Natural killer cell treated with Interleukin-12 subunit alpha and Interleukin-12 subunit beta and Interleukin-15 and Interleukin-18, amount 100 ng/mL, for 72 hours (primary cell): Measurements from ENCODE around the gene CEP170. TPM values are rescaled to one million over a fixed set of nuclear protein-coding genes. Genes with fewer than 3 reads are reported as not detected.

Experiments
- ATAC-seq, 2 donors: fragments of 150-1000 bp; cut with Tn5 transposase in 1 of 2; sonication (Bioruptor Pico), chemical (Tn5 transposase) in 1 of 2; 2 replicates each; pipeline ENCODE4 v1.10.0; 2021
- DNase-seq: peaks from one replicate; pipeline ENCODE4 v3.0.0; 2022; ENCODE audit warnings: low spot score
- H3K27ac Mint-ChIP-seq, 2 donors: 1 replicate in 1 of 2; 2 replicates in 1 of 2; pipeline ENCODE4 v1.8.0; 2022; ENCODE audit warnings: mixed read lengths in 2 of 2, mild to moderate bottlenecking in 1 of 2, moderate library complexity in 1 of 2
- H3K27me3 Mint-ChIP-seq, 2 donors: 1 replicate in 1 of 2; 2 replicates in 1 of 2; pipeline ENCODE4 v1.8.0; 2022; ENCODE audit warnings: mixed read lengths in 2 of 2
- H3K36me3 Mint-ChIP-seq: one replicate; pipeline ENCODE4 v1.8.0; 2022; ENCODE audit warnings: mixed read lengths
- H3K4me1 Mint-ChIP-seq, 2 donors: 1 replicate in 1 of 2; 2 replicates in 1 of 2; pipeline ENCODE4 v1.8.0; 2022; ENCODE audit warnings: low read depth in 2 of 2, mixed read lengths in 2 of 2, mild to moderate bottlenecking in 1 of 2
- H3K4me3 Mint-ChIP-seq: one replicate; pipeline ENCODE4 v1.8.0; 2022; ENCODE audit warnings: mixed read lengths
- H3K9me3 Mint-ChIP-seq: 2 replicates; pipeline ENCODE4 v1.8.0; 2022; ENCODE audit warnings: mixed read lengths
- total RNA-seq, 2 donors: library from RNA; stranded (reverse); gene quantifications; one replicate each; pipeline ENCODE4 v1.2.3, GENCODE V29; 2022

The CEP170 gene
- total RNA-seq: 10 to 100 TPM; 15.7 to 34.2 TPM

DNA sequence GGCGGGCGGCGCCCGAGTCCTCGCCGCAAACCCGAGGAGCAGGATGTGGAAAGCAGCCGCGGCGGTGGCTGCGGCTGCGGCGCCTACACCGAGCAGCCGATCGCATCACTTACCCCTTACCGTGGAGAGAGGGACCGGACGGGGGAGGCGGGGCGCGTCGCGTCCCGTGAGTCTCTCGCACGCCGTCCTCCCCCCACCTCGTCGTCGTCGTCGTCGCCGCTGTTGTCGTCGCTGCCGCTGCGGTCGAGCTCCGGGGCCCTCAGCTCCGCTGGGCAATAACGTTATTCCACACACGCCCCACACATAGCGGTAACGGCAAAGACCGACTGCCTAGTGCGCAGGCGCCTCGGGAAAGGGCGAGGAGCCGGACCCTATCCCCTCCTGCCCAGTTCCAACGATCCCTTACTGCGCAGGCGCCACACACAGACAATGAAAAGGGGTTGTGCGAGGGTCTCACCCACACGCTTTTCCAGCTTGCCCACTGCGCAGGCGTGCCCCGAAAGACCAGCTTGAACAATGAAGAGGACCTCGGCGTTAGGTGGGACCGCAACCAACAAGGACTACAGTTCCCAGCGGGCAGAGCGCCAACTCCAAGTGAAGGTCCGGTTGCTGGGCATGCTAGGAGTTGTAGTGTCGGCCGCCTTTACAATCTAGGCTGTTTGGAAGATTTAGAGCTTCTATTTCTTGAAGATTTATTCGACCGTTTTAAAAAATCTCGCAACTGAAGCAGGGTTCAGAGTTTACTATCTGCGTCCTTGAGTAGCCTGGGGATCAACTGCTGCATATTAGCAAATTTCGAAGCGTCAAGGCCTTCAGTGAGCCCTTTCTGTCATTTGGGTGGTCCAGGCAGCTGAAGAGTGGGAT is at the start of gene CEP170:
TSS of gene CEP170 (minus strand) at position 355 of the 864 bp plus-strand sequence. CDS start 30,001 bp downstream, outside the sequence.
- Mint-ChIP-seq H3K27me3 (peaks cover 0 to 4% of the 10 kb centered on the region in 2 donors), H3K4me3 (peak within 1 kb of the TSS; percentile 91), H3K9me3 (no peaks in the 10 kb centered on the region), H3K27ac (peak within 1 kb of the TSS; percentile 88 to 98), H3K4me1 (peaks cover 10 to 19% of the 10 kb centered on the region in 2 donors), H3K36me3 (no peaks in the 10 kb centered on the region)
- ATAC-seq: peak; percentile 76 to 77
- DNase-seq: peak; percentile 87

DNA sequence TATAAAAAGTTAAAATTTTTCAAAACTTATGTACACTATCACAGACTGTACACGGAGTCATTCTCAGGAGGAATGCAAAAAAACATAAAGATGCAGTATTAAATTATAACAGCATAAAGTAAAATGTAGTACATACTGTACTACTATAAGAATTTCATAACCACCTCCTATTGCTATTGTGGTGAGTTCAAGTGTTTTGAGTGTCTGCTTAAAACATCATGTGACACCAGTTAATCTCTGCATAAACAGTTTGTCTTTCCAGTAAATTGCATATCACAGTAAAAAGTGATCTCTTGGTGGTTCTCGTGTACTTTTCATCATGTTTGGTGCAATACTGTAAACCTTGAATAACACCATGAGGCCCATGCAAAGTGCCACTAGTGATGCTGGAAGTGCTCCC is 46.0 kb upstream of the CEP170 start:
- Mint-ChIP-seq H3K4me3 (no peak overlapping the region), H3K4me1 (no peaks in the 10 kb centered on the region)
- DNase-seq: no peak

DNA sequence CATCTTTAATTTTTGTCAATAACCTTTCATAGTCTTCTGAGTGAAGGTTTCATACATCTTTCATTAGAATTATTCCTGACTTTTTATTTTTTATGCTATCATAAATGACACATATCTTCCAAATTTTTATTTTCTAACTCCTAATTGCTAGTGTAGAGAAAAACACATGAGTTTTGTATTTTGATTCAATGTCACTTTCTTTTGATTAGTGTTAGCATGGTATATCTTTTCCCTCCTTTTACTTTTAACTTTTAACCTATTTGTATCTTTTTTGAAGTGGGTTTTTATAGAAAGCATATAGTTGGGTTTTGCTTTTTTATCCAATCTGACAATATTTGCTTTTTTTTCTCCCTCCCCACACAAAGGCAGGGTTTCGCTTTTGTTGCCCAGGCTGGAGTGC is 44.0 kb upstream of the CEP170 start:
- peaks cover 30% of the 10 kb centered on the region for H3K36me3 Mint-ChIP-seq
- H3K27me3 Mint-ChIP-seq: no peaks in the 10 kb centered on the region
- no peaks in the 10 kb centered on the region for H3K4me1 Mint-ChIP-seq
- DNase-seq (no peak), ATAC-seq (no peak)
- H3K9me3 Mint-ChIP-seq: peaks cover 7% of the 10 kb centered on the region
- no peak overlapping the region for H3K4me3 Mint-ChIP-seq
- no peak overlapping the region for H3K27ac Mint-ChIP-seq

More for the DNA sequence above, 46.0 kb upstream of the CEP170 start:
- H3K27me3 Mint-ChIP-seq: no peaks in the 10 kb centered on the region
- H3K27ac Mint-ChIP-seq: no peak overlapping the region
- no peaks in the 10 kb centered on the region for H3K9me3 Mint-ChIP-seq
- ATAC-seq: no peak
- H3K36me3 Mint-ChIP-seq: peaks cover 19% of the 10 kb centered on the region

DNA sequence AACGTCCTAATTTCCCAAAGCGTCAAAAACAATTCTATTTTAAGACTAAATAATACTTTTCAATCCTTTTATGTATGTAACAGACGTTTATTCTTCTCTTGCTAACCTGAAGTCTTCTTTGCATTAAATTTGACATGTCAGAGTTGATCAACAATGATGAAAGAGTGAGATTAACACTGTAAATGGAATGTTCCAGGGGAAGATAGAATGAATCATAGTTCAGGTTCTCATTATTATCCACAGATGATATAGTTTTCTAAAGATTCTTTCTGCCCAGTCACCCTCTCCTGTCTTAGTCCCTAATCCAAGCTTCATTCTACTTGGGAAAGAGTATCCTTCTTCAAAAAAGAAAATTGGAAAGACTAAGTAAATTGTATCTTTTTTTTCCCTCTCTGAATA is 39.6 kb upstream of the CEP170 start:
- ATAC-seq (no peak), DNase-seq (no peak)
- Mint-ChIP-seq H3K4me3 (no peak overlapping the region), H3K4me1 (no peaks in the 10 kb centered on the region), H3K36me3 (peaks cover 36% of the 10 kb centered on the region), H3K27ac (no peak overlapping the region), H3K9me3 (peaks cover 13% of the 10 kb centered on the region), H3K27me3 (no peaks in the 10 kb centered on the region)

DNA sequence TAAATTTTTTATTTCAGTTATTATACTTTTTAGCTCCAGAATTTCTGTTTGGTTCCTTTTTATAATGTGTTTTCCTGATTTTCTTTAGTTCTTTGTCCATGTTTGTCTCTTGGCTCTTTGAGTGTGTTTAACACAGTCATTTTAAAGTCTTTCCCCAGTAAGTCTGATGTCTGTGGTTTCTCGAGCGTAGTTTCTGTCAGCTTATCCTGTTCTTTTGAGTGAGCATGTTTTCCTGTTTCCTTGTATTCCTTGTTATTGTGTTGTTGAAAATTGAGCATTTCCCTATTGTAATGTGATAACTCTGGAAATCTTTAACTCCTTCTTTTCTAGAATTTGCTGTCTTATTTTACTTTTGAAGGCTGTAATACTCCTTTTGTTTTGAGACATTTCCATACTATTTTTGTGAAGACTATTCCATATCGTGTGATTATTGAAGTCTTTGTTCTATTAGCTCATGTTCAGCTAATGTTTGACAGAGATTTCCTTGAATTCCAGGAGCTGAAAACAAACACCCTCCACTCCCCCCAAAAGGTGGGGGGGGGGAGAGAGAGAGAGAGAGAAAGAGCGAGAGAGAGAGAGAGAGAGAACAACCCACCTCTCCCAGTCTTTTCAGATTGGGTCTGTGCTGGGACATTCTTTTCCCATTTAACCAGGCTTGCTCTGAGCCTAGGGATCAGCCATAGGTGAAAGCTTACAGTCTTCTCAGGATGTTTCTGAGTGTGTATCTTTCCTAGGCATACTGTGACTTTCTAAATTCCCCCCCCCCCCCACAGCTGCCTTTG is 39.1 kb upstream of the CEP170 start:
- Mint-ChIP-seq H3K4me3 (no peak overlapping the region), H3K9me3 (peaks cover 13% of the 10 kb centered on the region), H3K27me3 (no peaks in the 10 kb centered on the region), H3K36me3 (peaks cover 41% of the 10 kb centered on the region), H3K4me1 (no peaks in the 10 kb centered on the region), H3K27ac (no peak overlapping the region)
- DNase-seq: no peak
- no peak for ATAC-seq

DNA sequence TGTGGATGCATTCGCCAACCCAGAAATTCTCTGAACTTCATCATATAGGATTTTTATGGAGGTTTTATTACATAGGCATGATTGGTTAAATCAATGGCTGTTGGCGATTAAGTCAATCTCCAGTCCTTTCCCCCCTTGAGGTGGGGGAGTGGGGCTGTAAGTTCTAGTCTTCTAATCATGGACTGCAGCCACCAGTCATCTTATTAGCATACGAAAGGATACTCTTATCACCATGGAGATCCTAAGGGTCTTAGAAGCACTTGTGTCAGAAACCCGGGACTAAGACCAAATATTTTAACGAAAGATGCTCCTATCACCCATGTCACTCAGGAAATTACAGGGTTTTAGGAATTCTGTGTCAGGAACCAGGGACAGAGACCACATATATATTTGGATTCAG is 37.0 kb upstream of the CEP170 start:
- Mint-ChIP-seq H3K9me3 (peaks cover 13% of the 10 kb centered on the region), H3K4me1 (peaks cover 7 to 9% of the 10 kb centered on the region in 2 donors), H3K27me3 (no peaks in the 10 kb centered on the region), H3K36me3 (peaks cover 39% of the 10 kb centered on the region), H3K4me3 (no peak overlapping the region), H3K27ac (no peak overlapping the region)
- no peak for ATAC-seq
- DNase-seq: no peak

DNA sequence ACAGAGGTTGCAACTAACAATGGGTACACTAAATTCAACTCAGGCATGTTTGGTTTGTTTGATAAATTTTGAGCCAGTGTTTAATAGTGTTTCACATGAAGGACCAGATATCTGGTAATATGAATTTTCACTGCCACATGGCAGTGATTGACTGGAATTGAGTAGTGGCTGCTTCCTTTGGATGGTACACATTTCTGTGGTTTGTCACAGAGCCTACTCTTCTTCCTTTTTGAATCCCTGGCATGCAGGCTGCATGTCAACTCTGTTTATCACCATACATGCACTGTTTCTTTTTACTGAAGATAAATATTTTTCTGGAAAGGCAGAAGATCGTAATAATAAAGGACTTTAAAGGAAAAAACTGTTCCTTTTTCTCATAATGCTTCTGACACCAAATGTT is 36.2 kb upstream of the CEP170 start:
- Mint-ChIP-seq H3K36me3 (peaks cover 34% of the 10 kb centered on the region), H3K27me3 (no peaks in the 10 kb centered on the region)

DNA sequence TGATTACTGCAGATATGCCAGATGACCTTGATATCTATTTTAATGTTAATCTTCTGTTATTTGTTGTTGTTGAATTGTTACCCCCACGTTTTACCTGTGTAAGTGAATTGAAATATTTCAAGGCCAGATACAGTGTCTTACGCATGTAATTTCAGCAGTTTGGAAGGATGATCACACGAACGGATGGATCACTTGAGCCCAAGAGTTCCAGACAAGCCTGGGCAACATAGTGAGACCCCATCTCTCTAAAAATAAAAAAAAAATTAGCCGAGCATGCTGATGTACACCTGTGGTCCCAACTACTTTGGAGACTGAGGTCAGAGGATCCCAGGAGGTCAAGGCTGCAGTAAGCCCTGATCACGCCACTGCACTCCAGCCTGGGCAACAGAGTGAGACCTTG is 33.0 kb upstream of the CEP170 start:
- Mint-ChIP-seq H3K4me1 (peaks cover 7 to 9% of the 10 kb centered on the region in 2 donors), H3K4me3 (peak overlapping the region; percentile 58), H3K36me3 (peaks cover 23% of the 10 kb centered on the region), H3K27me3 (no peaks in the 10 kb centered on the region), H3K9me3 (peaks cover 3% of the 10 kb centered on the region), H3K27ac (peak overlapping the region; percentile 65 to 69)
- no peak for DNase-seq
- no peak for ATAC-seq

More for the DNA sequence above, 36.2 kb upstream of the CEP170 start:
- Mint-ChIP-seq H3K27ac (no peak overlapping the region), H3K4me3 (no peak overlapping the region), H3K9me3 (peaks cover 13% of the 10 kb centered on the region), H3K4me1 (peaks cover 7 to 9% of the 10 kb centered on the region in 2 donors)
- ATAC-seq: no peak
- DNase-seq: no peak

DNA sequence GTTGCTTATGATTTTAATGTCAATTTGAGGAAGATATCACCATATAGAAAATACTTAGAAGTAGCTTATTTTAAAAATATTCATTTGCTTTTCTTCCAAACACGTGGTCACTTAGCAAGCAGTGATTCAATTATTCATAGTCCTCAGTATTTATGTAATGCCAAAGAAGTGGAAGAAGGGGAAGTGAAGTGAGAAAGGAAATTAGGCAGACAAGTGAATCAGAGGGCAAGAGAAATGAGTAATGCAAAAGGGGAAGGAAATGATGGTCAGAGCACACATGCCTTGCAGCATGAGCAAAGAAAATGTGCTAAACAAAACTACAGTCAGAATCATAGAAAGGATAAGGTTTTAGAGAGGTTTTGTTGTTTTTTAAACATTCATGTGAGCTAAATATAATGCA is 32.6 kb upstream of the CEP170 start:
- Mint-ChIP-seq H3K9me3 (peaks cover under 1% of the 10 kb centered on the region), H3K4me3 (peak overlapping the region; percentile 58), H3K27ac (peak overlapping the region; percentile 65 to 69), H3K36me3 (peaks cover 26% of the 10 kb centered on the region), H3K4me1 (peaks cover 7 to 9% of the 10 kb centered on the region in 2 donors), H3K27me3 (no peaks in the 10 kb centered on the region)
- DNase-seq (no peak), ATAC-seq (peak; percentile 57 to 90)

DNA sequence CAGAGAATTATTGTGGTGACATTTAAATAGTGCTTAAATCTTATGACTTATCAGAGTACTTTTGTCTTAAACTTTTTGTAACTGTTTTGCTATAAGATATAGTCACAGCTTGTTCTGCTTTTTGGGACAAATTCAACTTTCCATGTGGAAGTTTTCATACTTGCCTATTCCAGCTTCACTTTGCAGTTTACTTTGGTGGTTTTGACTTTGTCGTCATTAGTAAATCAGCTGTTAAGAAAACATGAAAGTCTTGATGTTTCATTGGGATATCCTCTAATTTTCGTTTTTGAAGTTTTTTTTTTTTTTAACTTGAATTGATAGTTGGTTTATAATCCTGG is 32.0 kb upstream of the CEP170 start:
- H3K4me3 Mint-ChIP-seq: no peak overlapping the region
- DNase-seq (no peak), ATAC-seq (no peak)
- peaks cover 7 to 9% of the 10 kb centered on the region in 2 donors for H3K4me1 Mint-ChIP-seq
- no peaks in the 10 kb centered on the region for H3K9me3 Mint-ChIP-seq
- no peaks in the 10 kb centered on the region for H3K27me3 Mint-ChIP-seq
- peak overlapping the region in 1 of 2 donors; percentile 65 for H3K27ac Mint-ChIP-seq
- H3K36me3 Mint-ChIP-seq: peaks cover 26% of the 10 kb centered on the region

DNA sequence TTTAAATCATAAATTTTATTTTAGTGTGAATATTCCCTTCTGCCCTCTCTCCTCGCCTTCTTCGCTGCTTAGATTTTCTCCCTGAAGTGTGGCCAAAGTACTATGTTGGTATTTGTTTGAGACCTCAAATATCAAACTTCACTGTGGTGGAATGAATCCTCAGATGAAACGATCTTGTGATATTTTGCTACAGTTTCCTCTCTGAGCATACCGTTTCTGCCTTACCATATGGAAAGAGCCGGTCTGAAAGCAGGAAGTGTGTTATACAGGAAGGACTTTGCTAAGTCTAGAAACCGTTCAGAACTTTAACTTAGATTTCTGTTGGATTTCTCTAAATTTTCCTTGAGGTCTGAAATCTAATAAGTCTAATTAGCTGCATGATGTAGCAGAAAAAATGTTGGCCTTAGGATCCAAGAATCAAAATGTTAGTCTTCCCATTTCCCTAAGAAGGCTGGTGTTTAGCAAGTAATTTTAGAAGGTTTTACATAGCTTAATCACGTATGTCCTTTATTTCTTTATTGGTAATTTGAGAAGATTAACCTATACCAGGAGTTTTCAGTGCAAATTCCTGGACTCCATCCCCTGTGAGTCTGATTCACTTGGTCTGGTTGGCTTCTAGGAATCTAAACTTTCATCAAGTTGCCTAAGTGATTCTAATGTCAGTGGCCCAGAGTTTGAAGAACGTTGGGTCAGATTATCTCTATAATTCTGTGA is 31.5 kb upstream of the CEP170 start:
- H3K36me3 Mint-ChIP-seq: peaks cover 26% of the 10 kb centered on the region
- H3K9me3 Mint-ChIP-seq: no peaks in the 10 kb centered on the region

DNA sequence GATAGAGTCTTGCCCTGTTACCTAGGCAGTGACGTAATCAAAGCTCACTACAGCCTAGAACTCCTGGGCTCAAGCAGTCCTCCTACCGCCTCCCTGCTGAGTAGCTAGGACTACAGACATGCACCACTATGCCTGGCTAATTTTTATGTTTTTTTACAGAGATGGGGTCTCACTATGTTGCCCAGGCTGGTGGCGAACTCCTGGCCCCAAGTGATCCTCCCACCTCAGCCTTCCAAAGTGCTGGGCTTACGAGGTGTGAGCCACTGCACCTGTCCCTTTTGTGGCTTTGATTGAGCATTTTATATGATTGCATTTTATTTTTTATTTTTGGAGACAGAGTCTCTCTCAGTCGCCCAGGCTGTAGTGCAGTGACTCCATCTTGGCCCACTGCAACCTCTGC is 26.6 kb upstream of the CEP170 start:
- ATAC-seq (no peak), DNase-seq (no peak)
- Mint-ChIP-seq H3K4me3 (no peak overlapping the region), H3K27me3 (no peaks in the 10 kb centered on the region), H3K27ac (no peak overlapping the region), H3K4me1 (no peaks in the 10 kb centered on the region), H3K36me3 (peaks cover 11% of the 10 kb centered on the region), H3K9me3 (no peaks in the 10 kb centered on the region)

More for the DNA sequence above, 31.5 kb upstream of the CEP170 start:
- H3K27me3 Mint-ChIP-seq: no peaks in the 10 kb centered on the region
- H3K4me3 Mint-ChIP-seq: no peak overlapping the region
- no peak for ATAC-seq
- DNase-seq: no peak
- H3K27ac Mint-ChIP-seq: no peak overlapping the region
- peaks cover 7 to 9% of the 10 kb centered on the region in 2 donors for H3K4me1 Mint-ChIP-seq

DNA sequence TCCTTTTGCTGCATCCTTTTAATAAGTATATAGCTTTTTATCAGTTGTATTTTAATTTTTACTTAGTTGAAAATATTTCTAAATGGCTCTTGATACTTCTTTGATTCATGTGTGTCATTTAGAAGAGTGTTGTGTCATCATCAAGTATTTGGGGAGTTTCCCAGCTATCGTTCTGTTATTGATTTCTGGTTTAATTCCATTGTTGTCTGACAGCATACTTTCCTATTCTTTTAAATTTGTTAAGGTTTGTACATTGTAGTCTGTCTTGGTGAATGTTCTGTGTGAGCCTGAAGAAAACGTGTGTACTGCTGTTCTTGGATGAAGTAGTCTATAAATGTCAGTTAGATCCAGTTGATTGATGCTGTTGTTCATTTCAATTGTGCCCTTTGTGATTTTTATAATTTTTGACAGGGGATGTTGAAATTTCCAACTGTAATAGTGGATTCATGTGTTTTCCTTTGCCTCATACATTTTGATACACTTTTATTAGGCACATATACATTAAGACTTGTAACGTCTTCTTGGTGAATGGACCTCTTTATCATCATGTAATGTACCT is 25.6 kb upstream of the CEP170 start:
- H3K27me3 Mint-ChIP-seq: no peaks in the 10 kb centered on the region
- peaks cover 11% of the 10 kb centered on the region for H3K36me3 Mint-ChIP-seq
- no peak for ATAC-seq
- no peak for DNase-seq
- no peak overlapping the region for H3K4me3 Mint-ChIP-seq
- H3K4me1 Mint-ChIP-seq: no peaks in the 10 kb centered on the region
- H3K27ac Mint-ChIP-seq: no peak overlapping the region
- no peaks in the 10 kb centered on the region for H3K9me3 Mint-ChIP-seq
